Adrenal gland (tissue), 12 donors: ENCODE measurements around the gene CAGE1. TPM values are rescaled to one million over a fixed set of nuclear protein-coding genes. Genes with fewer than 3 reads are reported as not detected.
"Not testable (repeated sequence)": the region's sequence is repeated elsewhere in the genome, so short reads cannot be mapped to it uniquely, and the experiment has no call there.

Experiments used
- DNase-seq, 7 donors: peaks; one replicate each; pipeline ENCODE4 v3.0.0-alpha.2; 2019 to 2020
- H3K27ac ChIP-seq, 5 donors: fragments of 200-600 bp; sonication (generic) in 4 of 5; 1 replicate in 3 of 5; 2 replicates in 2 of 5; pipeline versions ENCODE4 v1.5.1 to v1.8.0; 2016 to 2020; ENCODE audit warnings: mild to moderate bottlenecking in 1 of 5
- H3K27me3 ChIP-seq: fragments of 200-600 bp; 2 replicates; pipeline ENCODE4 v1.8.0; 2021
- H3K36me3 ChIP-seq, 2 donors: fragments of 200-600 bp; replicated peaks in 1 of 2; 1 replicate in 1 of 2; 2 replicates in 1 of 2; pipeline versions ENCODE4 v1.5.1 to v1.8.0; 2018 to 2022
- H3K4me1 ChIP-seq, 2 donors: fragments of 200-600 bp; replicated peaks in 1 of 2; 1 replicate in 1 of 2; 2 replicates in 1 of 2; pipeline versions ENCODE4 v1.5.1 to v1.8.0; 2018 to 2021
- H3K4me3 ChIP-seq, 4 donors: fragments of 200-600 bp; sonication (generic) in 3 of 4; one replicate each; pipeline ENCODE4 v1.5.1; 2016 to 2018
- H3K9me3 ChIP-seq, 3 donors: fragments of 200-600 bp; sonication (generic) in 1 of 3; replicated peaks in 1 of 3; 1 replicate in 2 of 3; 2 replicates in 1 of 3; pipeline versions ENCODE4 v1.5.1 to v1.8.0; 2016 to 2021
- POLR2A ChIP-seq, 2 donors: fragments of 450-650 bp; IDR thresholded peaks; one replicate each; pipeline ENCODE4 v1.6.1; 2017; ENCODE audit warnings: antibody characterized with exemption in 2 of 2, mild to moderate bottlenecking in 2 of 2, moderate library complexity in 1 of 2
- WGBS, 4 donors: extraction: QIAGEN DNeasy Blood & Tissue Kit in 2 of 4; methylation state at CpG; one replicate each; pipeline versions ENCODE4 v1.1.5 to v1.1.7; 2013 to 2017; 5-methylcytosine and 5-hydroxymethylcytosine counted together
- intact Hi-C, 2 donors: fragments of 100-400 bp; cut with DNase I; formaldehyde crosslinking; loops; one replicate each; pipeline versions ENCODE4 v1.14.1 to v1.15.0; 2022 to 2023
- polyA plus RNA-seq, 3 donors: library from polyadenylated mRNA; stranded (reverse); fragments of 200-250 nt in 2 of 3; fragments of 350-450 nt in 1 of 3; fragmentation: Illumina TruSeq in 1 of 3; extraction: RNeasy Lipid Tissue Mini Kit (QIAGEN cat#74804) in 1 of 3; gene quantifications; one replicate each; pipeline ENCODE4 v1.2.3, GENCODE V29; 2013 to 2014
- total RNA-seq, 9 donors: library from RNA; depleted of rRNA in 4 of 9; stranded (reverse); fragments of >200 nt in 4 of 9; fragments of 120-200 nt in 1 of 9; fragmentation: NEBNext Ultra II Directional in 1 of 9; extraction: Animal tissue kit (Norgen Biotek cat#: 25700) in 1 of 9; gene quantifications; one replicate each; pipeline versions ENCODE4 v1.1.0 to v1.2.4, GENCODE V29; 2013 to 2023
- TF ChIP-seq, protein P1 (sequence below), 6 experiments: fragments of 450-650 bp in 4 of 6; fragments of 200-600 bp in 2 of 6; sonication (generic) in 1 of 6; IDR thresholded peaks; 1 replicate in 5 of 6; 2 replicates in 1 of 6; pipeline versions ENCODE4 v1.5.1 to v1.8.0; 2016 to 2021; ENCODE audit warnings: antibody characterized with exemption in 6 of 6, mild to moderate bottlenecking in 2 of 6, moderate library complexity in 1 of 6
- donor health status: healthy with polysubstance abuse.
- donor health status: Bipolar disorder and iron deficiency.
- donor health status: DM: yes; HTN: yes; CAD: no.
- donor health status: DM: no; HTN: no; CAD: no.
- donor health status: DM: no; HTN: no; CAD: no.
- donor health status: DM: yes; HTN: yes; CAD: no.

Gene CAGE1
- total and polyA plus RNA-seq, 12 donors = 0.06 to 0.25 (median 0.16) TPM; not detected in 8

DNA sequence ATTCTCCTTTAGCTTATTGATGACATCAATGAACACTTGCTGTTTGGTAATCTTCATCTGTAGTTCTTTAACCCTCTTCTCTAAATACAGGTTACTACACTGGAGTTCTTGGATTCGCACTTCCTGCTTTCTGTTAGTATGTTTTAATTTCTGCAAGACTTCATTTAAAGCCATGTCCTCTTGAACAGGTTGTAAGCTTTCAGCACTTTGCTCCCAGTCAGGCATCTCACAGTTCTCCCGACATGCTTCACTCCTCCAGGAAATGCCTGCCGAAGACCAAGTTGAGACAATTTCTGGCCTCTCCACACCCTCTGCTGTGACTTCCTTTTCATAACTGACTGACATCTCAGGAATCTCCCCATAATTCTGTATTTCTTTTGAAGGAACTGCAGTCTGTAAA is 15.8 kb downstream of the CAGE1 start:
- no peak for TF ChIP-seq POLR2A (IDR thresholded peaks at IDR 0.05)
- TF ChIP-seq, protein P1, sequence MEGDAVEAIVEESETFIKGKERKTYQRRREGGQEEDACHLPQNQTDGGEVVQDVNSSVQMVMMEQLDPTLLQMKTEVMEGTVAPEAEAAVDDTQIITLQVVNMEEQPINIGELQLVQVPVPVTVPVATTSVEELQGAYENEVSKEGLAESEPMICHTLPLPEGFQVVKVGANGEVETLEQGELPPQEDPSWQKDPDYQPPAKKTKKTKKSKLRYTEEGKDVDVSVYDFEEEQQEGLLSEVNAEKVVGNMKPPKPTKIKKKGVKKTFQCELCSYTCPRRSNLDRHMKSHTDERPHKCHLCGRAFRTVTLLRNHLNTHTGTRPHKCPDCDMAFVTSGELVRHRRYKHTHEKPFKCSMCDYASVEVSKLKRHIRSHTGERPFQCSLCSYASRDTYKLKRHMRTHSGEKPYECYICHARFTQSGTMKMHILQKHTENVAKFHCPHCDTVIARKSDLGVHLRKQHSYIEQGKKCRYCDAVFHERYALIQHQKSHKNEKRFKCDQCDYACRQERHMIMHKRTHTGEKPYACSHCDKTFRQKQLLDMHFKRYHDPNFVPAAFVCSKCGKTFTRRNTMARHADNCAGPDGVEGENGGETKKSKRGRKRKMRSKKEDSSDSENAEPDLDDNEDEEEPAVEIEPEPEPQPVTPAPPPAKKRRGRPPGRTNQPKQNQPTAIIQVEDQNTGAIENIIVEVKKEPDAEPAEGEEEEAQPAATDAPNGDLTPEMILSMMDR (IDR thresholded peaks at IDR 0.05) = no peak
- Histone ChIP-seq H3K4me3 (no peak overlapping the region), H3K9me3 (no peaks in the 10 kb centered on the region), H3K27me3 (no peaks in the 10 kb centered on the region), H3K27ac (no peak overlapping the region), H3K36me3 (no peaks in the 10 kb centered on the region), H3K4me1 (no peaks in the 10 kb centered on the region)
- intact Hi-C loops = no loop called here
- 58 to 70% (median 68%) methylated on average over 3 of the region's 3 CpGs for WGBS, 4 donors
- no peak for DNase-seq

DNA sequence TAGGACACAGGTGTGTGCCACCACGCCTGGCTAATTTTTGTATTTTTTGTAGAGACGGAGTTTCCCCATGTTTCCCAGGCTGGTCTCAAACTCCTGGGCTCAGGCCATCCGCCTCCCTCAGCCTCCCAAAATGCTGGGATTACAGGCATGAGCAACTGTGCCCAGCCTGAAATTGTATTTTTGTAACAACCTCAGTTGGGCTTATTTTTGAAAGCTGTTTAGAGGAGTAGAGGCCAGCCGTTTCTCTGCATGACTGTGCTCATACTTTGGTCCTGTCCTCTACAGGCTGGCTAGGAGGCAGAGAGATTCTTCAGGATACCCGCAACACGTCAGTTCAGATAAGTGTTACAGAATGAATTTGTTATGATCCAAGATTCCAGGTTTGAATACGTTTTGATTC is 22.1 kb downstream of the CAGE1 start:
- 77 to 81% (median 79%) methylated on average over 7 of the region's 7 CpGs for WGBS, 4 donors
- TF ChIP-seq, protein P1 (IDR thresholded peaks at IDR 0.05) = no peak
- TF ChIP-seq POLR2A (IDR thresholded peaks at IDR 0.05) = no peak
- Histone ChIP-seq H3K9me3 (no peaks in the 10 kb centered on the region), H3K4me3 (no peak overlapping the region), H3K36me3 (no peaks in the 10 kb centered on the region), H3K27ac (no peak overlapping the region), H3K4me1 (no peaks in the 10 kb centered on the region), H3K27me3 (peaks cover 3% of the 10 kb centered on the region)
- intact Hi-C loops = no loop called here
- no peak for DNase-seq

DNA sequence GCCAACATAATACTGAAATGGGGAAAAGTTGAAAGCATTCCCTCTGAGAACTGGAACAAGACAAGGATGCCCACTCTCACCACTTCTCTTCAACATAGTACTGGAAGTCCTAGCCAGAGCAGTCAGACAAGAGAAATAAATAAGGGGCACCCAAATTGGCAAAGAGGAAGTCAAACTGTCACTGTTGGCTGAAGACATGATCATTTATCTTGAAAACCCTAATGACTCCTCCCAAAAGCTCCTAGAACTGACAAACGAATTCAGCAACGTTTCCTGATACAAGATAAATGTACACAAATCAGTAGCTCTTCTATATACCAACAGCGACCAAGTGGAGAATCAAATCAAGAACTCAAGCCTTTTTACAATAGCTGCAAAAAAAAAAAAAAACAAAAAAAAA is 37.6 kb downstream of the CAGE1 start:
- intact Hi-C loops, H3K4me3 ChIP-seq, H3K36me3 ChIP-seq, H3K27me3 ChIP-seq, H3K27ac ChIP-seq, H3K4me1 ChIP-seq, H3K9me3 ChIP-seq, DNase-seq: not testable (repeated sequence)
- 60 to 78% (median 70%) methylated on average over 3 of the region's 3 CpGs for WGBS, 4 donors

DNA sequence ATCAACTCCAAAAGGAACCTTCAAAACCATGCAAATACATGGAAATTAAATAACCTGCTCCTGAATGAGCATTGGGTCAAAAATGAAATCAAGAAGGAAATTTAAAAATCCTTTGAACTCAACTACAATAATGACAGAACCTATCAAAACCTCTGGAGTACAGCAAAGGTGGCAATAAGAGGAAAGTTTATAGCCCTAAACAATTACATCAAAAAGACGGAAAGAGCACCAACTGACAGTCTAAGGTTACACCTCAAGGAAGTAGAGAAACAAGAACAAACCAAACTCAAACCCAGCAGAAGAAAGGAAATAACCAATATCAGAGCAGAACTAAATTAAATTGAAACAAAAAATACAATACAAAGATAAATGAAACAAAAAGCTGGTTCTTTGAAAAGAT is 39.0 kb downstream of the CAGE1 start:
- H3K4me1 ChIP-seq, DNase-seq, H3K36me3 ChIP-seq, intact Hi-C loops, H3K4me3 ChIP-seq, H3K9me3 ChIP-seq, H3K27ac ChIP-seq, H3K27me3 ChIP-seq: not testable (repeated sequence)
- WGBS, 4 donors = 62 to 78% (median 72%) methylated on average over 1 of the region's 1 CpG

GRCh38 chr6:7347551-7347997 is 42.0 kb downstream of the CAGE1 start:
- H3K9me3 ChIP-seq, H3K27ac ChIP-seq, H3K36me3 ChIP-seq, DNase-seq, intact Hi-C loops, H3K27me3 ChIP-seq, H3K4me1 ChIP-seq, H3K4me3 ChIP-seq: not testable (repeated sequence)
- WGBS, 4 donors = 53 to 65% (median 61%) methylated on average over 2 of the region's 2 CpGs

DNA sequence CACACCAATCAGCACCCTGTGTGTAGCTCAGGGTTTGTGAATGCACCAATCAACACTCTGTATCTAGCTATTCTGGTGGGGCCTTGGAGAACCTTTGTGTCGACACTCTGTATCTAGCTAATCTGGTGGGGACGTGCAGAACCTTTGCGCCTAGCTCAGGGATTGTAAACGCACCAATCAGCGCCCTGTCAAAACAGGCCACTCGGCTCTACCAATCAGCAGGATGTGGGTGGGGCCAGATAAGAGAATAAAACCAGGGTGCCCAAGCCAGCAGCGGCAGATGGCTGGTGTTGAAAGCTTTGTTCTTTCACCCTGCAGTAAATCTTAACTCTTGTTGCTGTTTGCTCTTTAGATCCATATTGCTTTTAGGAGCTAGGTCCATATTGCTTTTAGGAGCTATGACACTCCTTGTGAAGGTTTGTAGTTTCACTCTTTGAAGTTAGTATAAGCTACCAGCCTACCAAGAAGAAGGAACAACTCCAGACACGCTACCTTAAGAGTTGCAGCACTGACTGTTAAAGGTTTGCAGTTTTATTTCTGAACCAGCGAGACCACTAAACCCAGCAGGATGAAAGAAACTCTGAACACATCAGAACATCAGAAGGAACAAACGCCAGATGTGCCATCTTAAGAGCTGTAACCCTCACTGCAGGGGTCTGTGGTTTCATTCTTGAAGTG is 44.6 kb downstream of the CAGE1 start:
- H3K4me3 ChIP-seq, H3K27ac ChIP-seq, H3K9me3 ChIP-seq, H3K4me1 ChIP-seq, DNase-seq, intact Hi-C loops, H3K36me3 ChIP-seq: not testable (repeated sequence)
- WGBS, 4 donors = 79 to 87% (median 83%) methylated on average over 10 of the region's 10 CpGs
- peaks cover 10% of the 10 kb centered on the region for H3K27me3 ChIP-seq
